Spleen (tissue), 7 donors: ENCODE results near the gene ATOX1.

Experiments
- CTCF ChIP-seq, 11 experiments: fragments of 200-600 bp in 7 of 11; fragments of 450-650 bp in 4 of 11; sonication (generic) in 4 of 11; IDR thresholded peaks in 8 of 11; conservative IDR thresholded peaks in 3 of 11; 1 replicate in 7 of 11; 2 replicates in 4 of 11; pipeline versions ENCODE4 v1.4.0 to v1.8.0; 2016 to 2021; ENCODE audit warnings: antibody characterized with exemption in 11 of 11, inconsistent platforms in 4 of 11, mild to moderate bottlenecking in 1 of 11
- POLR2A ChIP-seq, 3 donors: fragments of 450-650 bp; IDR thresholded peaks; one replicate each; pipeline ENCODE4 v1.5.1; 2017; ENCODE audit warnings: antibody characterized with exemption in 3 of 3, mild to moderate bottlenecking in 1 of 3
- POLR2AphosphoS5 ChIP-seq, 3 donors: sonication (generic); formaldehyde crosslinking; IDR thresholded peaks; one replicate each; pipeline ENCODE4 v1.5.1; 2017; ENCODE audit warnings: antibody characterized with exemption in 3 of 3
- donor health status: DM: no; HTN: no; CAD: no; lungs with moderate emphysema.
- donor health status: DM: no; HTN: no; CAD: no.
- donor health status: DM: no; HTN: no; CAD: no.

- peak in 9 of 11 experiments; percentile 18 to 63 (median 54) for TF ChIP-seq CTCF (IDR thresholded peaks at IDR 0.05 in 8 of 11, conservative IDR thresholded peaks at IDR 0.05 in 3 of 11)
- no peak for TF ChIP-seq POLR2A (IDR thresholded peaks at IDR 0.05)
- no peak for TF ChIP-seq POLR2AphosphoS5 (IDR thresholded peaks at IDR 0.05)
These were observed 39.0 kb downstream of the ATOX1 start for GRCh38 chr5:151719228-151720000.
